ENCODE measurements around the gene NRP2. TPM values are rescaled to one million over a fixed set of nuclear protein-coding genes. Genes with fewer than 3 reads are reported as not detected.

The NRP2 gene
- polyA plus RNA-seq, 1 experiment: 114 TPM

DNA sequence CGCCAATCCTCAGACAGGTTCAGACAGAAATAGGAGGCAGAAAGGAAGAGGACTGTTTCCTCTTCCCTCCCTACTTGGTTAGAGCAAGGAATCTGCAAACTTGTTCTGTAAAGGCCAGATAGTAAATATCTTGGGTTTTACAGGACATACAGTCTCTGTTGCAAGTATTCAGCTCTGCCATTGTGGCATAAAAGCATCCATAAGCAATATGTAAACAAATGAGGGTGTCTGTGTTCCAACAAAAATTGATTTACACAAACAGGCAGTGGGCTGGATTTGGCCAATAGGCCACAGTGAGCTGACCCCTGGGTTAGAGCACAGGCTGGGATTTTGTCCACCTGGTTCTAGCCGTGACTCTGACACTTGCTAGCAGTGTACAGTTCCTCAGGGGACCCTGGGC lies 89.4 kb downstream of the NRP2 start:
- Histone ChIP-seq H3K27me3 (ENCODE audit: control insufficient read depth, insufficient read depth, low read length) (no peaks in the 10 kb centered on the region), H3K27ac (ENCODE audit: low read depth, low read length) (no peak overlapping the region), H3K4me3 (ENCODE audit: low read depth, low read length) (no peak overlapping the region), H3K9me3 (ENCODE audit: control insufficient read depth, insufficient read depth, low read length) (peaks cover 3% of the 10 kb centered on the region; the same call in 1 of the 2 replicates)
- ChIA-PET CTCF (no interaction called here), POLR2A (no interaction called here)
- DNase-seq (ENCODE audit: low read depth, low spot score): no peak
- TF ChIP-seq, protein P1, sequence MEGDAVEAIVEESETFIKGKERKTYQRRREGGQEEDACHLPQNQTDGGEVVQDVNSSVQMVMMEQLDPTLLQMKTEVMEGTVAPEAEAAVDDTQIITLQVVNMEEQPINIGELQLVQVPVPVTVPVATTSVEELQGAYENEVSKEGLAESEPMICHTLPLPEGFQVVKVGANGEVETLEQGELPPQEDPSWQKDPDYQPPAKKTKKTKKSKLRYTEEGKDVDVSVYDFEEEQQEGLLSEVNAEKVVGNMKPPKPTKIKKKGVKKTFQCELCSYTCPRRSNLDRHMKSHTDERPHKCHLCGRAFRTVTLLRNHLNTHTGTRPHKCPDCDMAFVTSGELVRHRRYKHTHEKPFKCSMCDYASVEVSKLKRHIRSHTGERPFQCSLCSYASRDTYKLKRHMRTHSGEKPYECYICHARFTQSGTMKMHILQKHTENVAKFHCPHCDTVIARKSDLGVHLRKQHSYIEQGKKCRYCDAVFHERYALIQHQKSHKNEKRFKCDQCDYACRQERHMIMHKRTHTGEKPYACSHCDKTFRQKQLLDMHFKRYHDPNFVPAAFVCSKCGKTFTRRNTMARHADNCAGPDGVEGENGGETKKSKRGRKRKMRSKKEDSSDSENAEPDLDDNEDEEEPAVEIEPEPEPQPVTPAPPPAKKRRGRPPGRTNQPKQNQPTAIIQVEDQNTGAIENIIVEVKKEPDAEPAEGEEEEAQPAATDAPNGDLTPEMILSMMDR (IDR thresholded peaks at IDR 0.05; ENCODE audit: low read depth, low read length): no peak

DNA sequence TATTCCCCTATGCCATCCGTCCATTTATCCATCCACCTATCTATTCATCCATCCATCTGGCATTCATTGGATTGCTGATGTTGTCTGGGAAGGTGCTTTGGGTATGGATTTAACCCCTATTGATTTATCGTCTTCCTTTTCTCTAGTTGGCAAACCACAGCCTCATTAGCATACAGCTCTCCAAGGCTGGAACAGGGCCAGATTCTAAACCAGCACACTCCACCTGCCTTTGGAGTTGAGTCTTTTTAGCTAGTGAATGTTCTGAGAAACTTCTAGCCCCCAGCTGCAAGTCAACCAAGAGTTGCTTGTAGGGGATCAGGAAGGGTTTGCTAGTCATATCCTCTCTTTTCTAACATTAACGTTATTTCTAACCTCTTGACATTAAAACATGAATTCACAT lies 90.7 kb downstream of the NRP2 start:
- no peak overlapping the region for H3K27ac ChIP-seq (ENCODE audit: low read depth, low read length)
- TF ChIP-seq, protein P1 (IDR thresholded peaks at IDR 0.05; ENCODE audit: low read depth, low read length): no peak
- no peak overlapping the region for H3K4me3 ChIP-seq (ENCODE audit: low read depth, low read length)
- DNase-seq (ENCODE audit: low read depth, low spot score): no peak
- ChIA-PET CTCF (interaction anchor here (0.6 kb wide), 1 partner anchor 39 kb away, joined by 3 read pairs; no protein-coding TSS in a partner anchor), POLR2A (interaction anchor here (0.9 kb wide), 1 partner anchor 28 kb away, joined by 7 read pairs; no protein-coding TSS in a partner anchor)
- no peaks in the 10 kb centered on the region for H3K27me3 ChIP-seq (ENCODE audit: control insufficient read depth, insufficient read depth, low read length)
- H3K9me3 ChIP-seq (ENCODE audit: control insufficient read depth, insufficient read depth, low read length): peaks cover 3% of the 10 kb centered on the region; the same call in 1 of the 2 replicates

DNA sequence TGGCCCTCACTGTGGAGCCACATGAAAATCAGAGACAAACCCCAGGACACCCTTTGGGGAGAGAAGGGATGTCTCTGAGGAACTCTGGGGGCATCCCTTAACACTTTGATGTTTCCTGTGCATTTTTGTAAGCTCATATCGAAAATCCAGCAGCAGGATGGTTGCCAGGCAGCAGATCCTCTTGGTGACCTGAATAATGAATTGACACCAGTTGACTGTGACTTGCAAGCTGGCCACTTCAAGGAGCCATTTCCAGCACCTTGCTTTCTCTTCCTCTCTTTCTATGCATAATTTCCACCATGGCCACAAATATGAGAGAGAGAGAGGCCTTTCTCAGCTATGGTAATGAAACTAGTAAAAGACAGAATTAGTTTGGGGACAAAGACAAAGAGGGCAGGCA lies 91.7 kb downstream of the NRP2 start:
- Histone ChIP-seq H3K4me3 (ENCODE audit: low read depth, low read length) (no peak overlapping the region), H3K27ac (ENCODE audit: low read depth, low read length) (no peak overlapping the region), H3K9me3 (ENCODE audit: control insufficient read depth, insufficient read depth, low read length) (peaks cover 3% of the 10 kb centered on the region; the same call in 1 of the 2 replicates), H3K27me3 (ENCODE audit: control insufficient read depth, insufficient read depth, low read length) (no peaks in the 10 kb centered on the region)
- no peak for DNase-seq (ENCODE audit: low read depth, low spot score)
- TF ChIP-seq, protein P1 (IDR thresholded peaks at IDR 0.05; ENCODE audit: low read depth, low read length): no peak
- POLR2A ChIA-PET: interaction anchor here (0.9 kb wide), 1 partner anchor 49 kb away, joined by 3 read pairs; no protein-coding TSS in a partner anchor
- CTCF ChIA-PET: interaction anchor here (3.8 kb wide), 1 partner anchor 152 kb away, joined by 26 read pairs; no protein-coding TSS in a partner anchor

DNA sequence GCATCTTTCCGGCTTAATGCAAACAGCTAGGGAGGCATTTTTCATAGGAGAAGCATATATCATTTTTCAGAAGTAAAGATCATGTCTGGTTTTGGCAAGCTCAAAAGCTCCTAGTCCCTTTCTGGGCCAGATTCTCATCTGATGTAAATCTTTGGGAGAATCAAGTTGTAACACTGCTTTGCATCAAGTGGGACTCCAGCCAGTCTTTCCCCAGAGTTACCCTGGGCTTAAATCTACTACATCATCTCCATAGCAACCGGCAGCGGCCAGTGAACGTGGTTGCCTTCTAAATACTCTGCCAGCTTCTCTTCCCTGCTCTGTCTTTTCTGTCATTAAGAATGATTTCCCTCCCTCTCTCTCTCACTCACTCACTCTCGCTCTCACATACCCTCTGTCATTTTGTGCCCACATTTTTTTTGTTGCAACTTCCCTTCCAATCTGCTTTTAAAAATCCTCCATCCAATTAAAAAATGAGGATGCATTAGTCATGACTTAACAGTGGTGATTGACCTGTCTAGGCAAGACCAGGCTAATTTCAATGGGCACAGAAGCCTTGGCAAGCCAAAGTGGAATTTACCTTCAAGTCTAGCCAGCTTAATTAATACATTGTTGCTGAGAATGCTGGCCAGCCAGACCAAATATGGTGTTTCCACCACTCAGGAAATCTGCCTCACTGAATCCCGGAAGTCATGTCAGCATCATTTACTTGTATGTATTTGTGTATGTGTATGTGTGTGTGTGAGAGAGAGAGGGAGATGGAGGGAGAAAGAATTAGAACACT lies 93.0 kb downstream of the NRP2 start:
- H3K27me3 ChIP-seq (ENCODE audit: control insufficient read depth, insufficient read depth, low read length): no peaks in the 10 kb centered on the region
- no peak for DNase-seq (ENCODE audit: low read depth, low spot score)
- TF ChIP-seq, protein P1 (IDR thresholded peaks at IDR 0.05; ENCODE audit: low read depth, low read length): no peak
- ChIA-PET POLR2A (interaction anchor here (0.8 to 0.9 kb wide), 2 partner anchors 47 to 93 kb away, joined by 3 read pairs; partner anchors contain the start of gene NRP2), CTCF (interaction anchor here (0.5 to 3.8 kb wide), 15 partner anchors 8 to 319 kb away, joined by 3 to 26 read pairs (median 3); no protein-coding TSS in a partner anchor)
- H3K4me3 ChIP-seq (ENCODE audit: low read depth, low read length): no peak overlapping the region
- peaks cover 3% of the 10 kb centered on the region; the same call in 1 of the 2 replicates for H3K9me3 ChIP-seq (ENCODE audit: control insufficient read depth, insufficient read depth, low read length)
- H3K27ac ChIP-seq (ENCODE audit: low read depth, low read length): no peak overlapping the region

DNA sequence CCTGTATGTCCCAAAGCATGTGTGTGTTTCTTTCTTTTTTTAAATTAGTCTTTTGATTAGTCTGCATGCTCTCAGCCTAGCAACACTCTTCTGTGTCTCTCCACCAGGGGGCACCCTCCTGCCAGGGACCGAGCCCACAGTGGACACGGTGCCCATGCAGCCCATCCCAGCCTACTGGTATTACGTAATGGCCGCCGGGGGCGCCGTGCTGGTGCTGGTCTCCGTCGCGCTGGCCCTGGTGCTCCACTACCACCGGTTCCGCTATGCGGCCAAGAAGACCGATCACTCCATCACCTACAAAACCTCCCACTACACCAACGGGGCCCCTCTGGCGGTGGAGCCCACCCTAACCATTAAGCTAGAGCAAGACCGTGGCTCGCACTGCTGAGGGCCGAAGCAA lies 93.8 kb downstream of the NRP2 start:
- DNase-seq (ENCODE audit: low read depth, low spot score): no peak
- H3K27ac ChIP-seq (ENCODE audit: low read depth, low read length): no peak overlapping the region
- ChIA-PET CTCF (interaction anchor here (1.0 to 3.8 kb wide), 10 partner anchors 9 to 172 kb away, joined by 3 to 26 read pairs (median 4); no protein-coding TSS in a partner anchor), POLR2A (no interaction called here)
- H3K9me3 ChIP-seq (ENCODE audit: control insufficient read depth, insufficient read depth, low read length): peaks cover 3% of the 10 kb centered on the region; the same call in 1 of the 2 replicates
- H3K4me3 ChIP-seq (ENCODE audit: low read depth, low read length): no peak overlapping the region
- TF ChIP-seq, protein P1 (IDR thresholded peaks at IDR 0.05; ENCODE audit: low read depth, low read length): peak; percentile 51
- no peaks in the 10 kb centered on the region for H3K27me3 ChIP-seq (ENCODE audit: control insufficient read depth, insufficient read depth, low read length)

All from AG04450 (cell line).